ENCODE data around the gene BAD.
A peak's percentile ranks its signal among the peaks of the same experiment; 100 is the strongest.

- TF ChIP-seq POLR2A (IDR thresholded peaks at IDR 0.05) (no peak), CTCF (IDR thresholded peaks at IDR 0.05 in 8 of 11, conservative IDR thresholded peaks at IDR 0.05 in 3 of 11) (peak in 3 of 11 experiments; percentile 13 to 32 (median 27))
Observed at GRCh38 chr11:64316672-64317324, 32.3 kb upstream of the BAD start.

Measured in spleen (tissue), 7 donors.